KG1 (cell line): Measurements from ENCODE around the gene WASL.

Experiments
- DNase-seq: peaks from one replicate; lab custom pipeline; 2025; lab: John Stamatoyannopoulos, UW

The WASL gene

GRCh38 chr7:123690550-123690949, 58.3 kb downstream of the WASL start:
- DNase-seq: no peak

- no peak for DNase-seq
These were observed 59.6 kb downstream of the WASL start for GRCh38 chr7:123689250-123689649.

GRCh38 chr7:123687727-123688126, 61.1 kb downstream of the WASL start:
- no peak for DNase-seq

GRCh38 chr7:123687161-123687560, 61.6 kb downstream of the WASL start:
- DNase-seq: no peak

- no peak for DNase-seq
These were observed 66.1 kb downstream of the WASL start for GRCh38 chr7:123682690-123683089.

GRCh38 chr7:123681561-123681960, 67.2 kb downstream of the WASL start:
- no peak for DNase-seq

- DNase-seq: no peak
These were observed 68.2 kb downstream of the WASL start for GRCh38 chr7:123680580-123680979.

- no peak for DNase-seq
These were observed 69.2 kb downstream of the WASL start for GRCh38 chr7:123679614-123680013.

- no peak for DNase-seq
These were observed 71.6 kb downstream of the WASL start for GRCh38 chr7:123677061-123677715.

GRCh38 chr7:123675181-123675473, 73.7 kb downstream of the WASL start:
- DNase-seq: no peak

- DNase-seq: no peak
These were observed 74.2 kb downstream of the WASL start for GRCh38 chr7:123674399-123675180.

- no peak for DNase-seq
These were observed 74.9 kb downstream of the WASL start for GRCh38 chr7:123673752-123674398.

GRCh38 chr7:123673137-123673732, 75.6 kb downstream of the WASL start:
- DNase-seq: no peak

- DNase-seq: no peak
These were observed 79.3 kb downstream of the WASL start for GRCh38 chr7:123669485-123669884.

GRCh38 chr7:123666492-123666891, 82.3 kb downstream of the WASL start:
- no peak for DNase-seq

GRCh38 chr7:123665896-123666295, 82.9 kb downstream of the WASL start:
- no peak for DNase-seq

GRCh38 chr7:123665157-123665556, 83.6 kb downstream of the WASL start:
- DNase-seq: no peak

GRCh38 chr7:123663200-123663599, 85.6 kb downstream of the WASL start:
- DNase-seq: no peak

GRCh38 chr7:123662755-123663154, 86.0 kb downstream of the WASL start:
- no peak for DNase-seq

GRCh38 chr7:123662293-123662692, 86.5 kb downstream of the WASL start:
- DNase-seq: no peak

GRCh38 chr7:123661765-123662164, 87.0 kb downstream of the WASL start:
- DNase-seq: no peak

- no peak for DNase-seq
These were observed 88.1 kb downstream of the WASL start for GRCh38 chr7:123660514-123661354.
